GM19023 (cell line): ENCODE results near the gene MAPK14.
"Not testable (repeated sequence)": the region's sequence is repeated elsewhere in the genome, so short reads cannot be mapped to it uniquely, and the experiment has no call there.

Source experiments
- ATAC-seq: cut with Tn5 transposase; IDR thresholded peaks from one replicate; pipeline ENCODE4 v1.9.1; 2021; ENCODE audit warnings: mild to moderate bottlenecking, moderate library complexity; ENCODE audit not compliant: unreplicated experiment

MAPK14 gene

GRCh38 chr6:36067374-36068011 is 39.9 kb downstream of the MAPK14 start:
- ATAC-seq, result no peak

GRCh38 chr6:36068012-36068392 is 40.4 kb downstream of the MAPK14 start:
- no peak for ATAC-seq

- no peak for ATAC-seq
Observed at GRCh38 chr6:36068586-36068985, 41.0 kb downstream of the MAPK14 start.

- ATAC-seq, result no peak
Observed at GRCh38 chr6:36069573-36069972, 42.0 kb downstream of the MAPK14 start.

GRCh38 chr6:36070252-36070651 is 42.6 kb downstream of the MAPK14 start:
- no peak for ATAC-seq

GRCh38 chr6:36071281-36071680 is 43.7 kb downstream of the MAPK14 start:
- no peak for ATAC-seq

GRCh38 chr6:36071714-36072113 is 44.1 kb downstream of the MAPK14 start:
- ATAC-seq, result no peak

GRCh38 chr6:36072681-36073080 is 45.1 kb downstream of the MAPK14 start:
- ATAC-seq, result no peak

GRCh38 chr6:36073587-36073986 is 46.0 kb downstream of the MAPK14 start:
- no peak for ATAC-seq

- no peak for ATAC-seq
Observed at GRCh38 chr6:36075656-36076055, 48.0 kb downstream of the MAPK14 start.

GRCh38 chr6:36076178-36077063 is 48.8 kb downstream of the MAPK14 start:
- ATAC-seq, result no peak

- ATAC-seq, result no peak
Observed at GRCh38 chr6:36078159-36078558, 50.6 kb downstream of the MAPK14 start.

GRCh38 chr6:36079601-36080000 is 52.0 kb downstream of the MAPK14 start:
- no peak for ATAC-seq

- ATAC-seq, result no peak
Observed at GRCh38 chr6:36082318-36082717, 54.7 kb downstream of the MAPK14 start.

- ATAC-seq, result no peak
Observed at GRCh38 chr6:36083446-36083845, 55.8 kb downstream of the MAPK14 start.

GRCh38 chr6:36088204-36088603 is 60.6 kb downstream of the MAPK14 start:
- ATAC-seq, result not testable (repeated sequence)

GRCh38 chr6:36089048-36089447 is 61.4 kb downstream of the MAPK14 start:
- ATAC-seq, result no peak

- no peak for ATAC-seq
Observed at GRCh38 chr6:36094238-36094637, 66.6 kb downstream of the MAPK14 start.

- ATAC-seq, result no peak
Observed at GRCh38 chr6:36094753-36095496, 67.3 kb downstream of the MAPK14 start.

GRCh38 chr6:36095497-36096391 is 68.1 kb downstream of the MAPK14 start:
- no peak for ATAC-seq
